ENCODE measurements around the gene HMGCS2.

GRCh38 chr1:119718972-119719371 is 49.7 kb downstream of the HMGCS2 start:
- TF ChIP-seq CTCF (IDR thresholded peaks at IDR 0.05) (no peak), POLR2A (IDR thresholded peaks at IDR 0.05) (no peak), EP300 (IDR thresholded peaks at IDR 0.05) (no peak)

All from tibial nerve (tissue), 4 donors.